Stimulated activated CD4-positive, alpha-beta T cell treated with anti-CD3 and anti-CD28 coated beads, Interleukin-4, amount 100 ng/mL, for 4 hours (primary cell): ENCODE results near the gene OR2T3.
"Not testable (repeated sequence)": the region's sequence is repeated elsewhere in the genome, so short reads cannot be mapped to it uniquely, and the experiment has no call there.

Source experiments
- DNase-seq, 2 experiments: peaks; one replicate each; pipeline ENCODE4 v3.0.0-alpha.2; 2020

Gene OR2T3

GRCh38 chr1:248475660-248476059, 2.5 kb downstream of the OR2T3 start:
- not testable (repeated sequence) for DNase-seq

- not testable (repeated sequence) for DNase-seq
Measured at GRCh38 chr1:248481686-248482579, 8.8 kb downstream of the OR2T3 start.

GRCh38 chr1:248488289-248488688, 15.1 kb downstream of the OR2T3 start, which contains the start of gene OR2T5:
Gene OR2T5 (plus strand): TSS chr1:248488589. CDS start chr1:248488589, 0 bp downstream.
- DNase-seq = not testable (repeated sequence)

GRCh38 chr1:248496661-248497060, 23.5 kb downstream of the OR2T3 start:
- not testable (repeated sequence) for DNase-seq

GRCh38 chr1:248500305-248501035, 27.3 kb downstream of the OR2T3 start:
- DNase-seq = not testable (repeated sequence)

GRCh38 chr1:248507773-248508172, 34.6 kb downstream of the OR2T3 start, which contains the start of gene OR2G6:
Gene OR2G6 (plus strand): TSS chr1:248508073. CDS start chr1:248521647, 13,574 bp downstream.
- DNase-seq = not testable (repeated sequence)

GRCh38 chr1:248510217-248510616, 37.1 kb downstream of the OR2T3 start:
- DNase-seq = not testable (repeated sequence)

GRCh38 chr1:248521856-248522255, 48.7 kb downstream of the OR2T3 start:
- no peak for DNase-seq
